H1 (cell line): ENCODE data around the gene WDR13. TPM values are rescaled to one million over a fixed set of nuclear protein-coding genes. Genes with fewer than 3 reads are reported as not detected.
A peak's percentile ranks its signal among the peaks of the same experiment; 100 is the strongest.

ENCODE experiments used
- ASH2L ChIP-seq: fragments of 200-600, 300-600 bp; sonication (generic); IDR thresholded peaks from one replicate; pipeline ENCODE4 v1.7.1; 2017; ENCODE audit warnings: low read length
- CEBPB ChIP-seq: IDR thresholded peaks from 2 replicates; pipeline ENCODE4 v1.6.1; 2012; ENCODE audit warnings: low read depth, low read length
- CHD1 ChIP-seq: IDR thresholded peaks from 2 replicates; pipeline ENCODE4 v1.6.1; 2012; ENCODE audit warnings: low read depth, low read length, improper control_type of control experiment
- CTBP2 ChIP-seq: IDR thresholded peaks from 2 replicates; pipeline ENCODE4 v1.7.0; 2011; ENCODE audit warnings: borderline replicate concordance, mild to moderate bottlenecking, moderate library complexity, mixed read lengths, low read length; ENCODE audit not compliant: insufficient read depth, insufficient read length
- EGR1 ChIP-seq: IDR thresholded peaks from 2 replicates; pipeline ENCODE4 v1.6.1; 2011; ENCODE audit warnings: low read depth, low read length, borderline replicate concordance
- GABPA ChIP-seq: IDR thresholded peaks from 2 replicates; pipeline ENCODE4 v1.6.1; 2011; ENCODE audit warnings: mild to moderate bottlenecking, low read length, moderate library complexity, borderline replicate concordance; ENCODE audit not compliant: insufficient read depth
- JUN ChIP-seq: IDR thresholded peaks from 2 replicates; pipeline ENCODE4 v1.6.1; 2011; ENCODE audit warnings: low read depth, mild to moderate bottlenecking, improper control_type of control experiment, low read length
- NRF1 ChIP-seq: IDR thresholded peaks from 2 replicates; pipeline ENCODE4 v1.6.1; 2011; ENCODE audit warnings: mild to moderate bottlenecking, low read depth, low read length, improper control_type of control experiment
- POLR2A ChIP-seq, 2 experiments: IDR thresholded peaks; 1 replicate in 1 of 2; 2 replicates in 1 of 2; pipeline ENCODE4 v1.6.1; 2011; ENCODE audit warnings: low read depth in 2 of 2, low read length in 2 of 2, mild to moderate bottlenecking in 2 of 2; ENCODE audit errors: control extremely low read depth in 1 of 2
- POU5F1 ChIP-seq: IDR thresholded peaks from 2 replicates; pipeline ENCODE4 v1.6.1; 2011; ENCODE audit warnings: low read depth, mild to moderate bottlenecking, low read length, moderate library complexity
- RFX5 ChIP-seq: IDR thresholded peaks from 2 replicates; pipeline ENCODE4 v1.6.1; 2011; ENCODE audit warnings: low read depth, low read length, improper control_type of control experiment, borderline replicate concordance
- SP1 ChIP-seq: IDR thresholded peaks from 2 replicates; pipeline ENCODE4 v1.6.1; 2011; ENCODE audit warnings: low read depth, low read length
- SP4 ChIP-seq: IDR thresholded peaks from 2 replicates; pipeline ENCODE4 v1.6.1; 2012; ENCODE audit warnings: low read length, inconsistent platforms
- SRF ChIP-seq: IDR thresholded peaks from 2 replicates; pipeline ENCODE4 v1.6.1; 2011; ENCODE audit warnings: mild to moderate bottlenecking, low read depth, low read length, moderate library complexity
- polyA plus RNA-seq, 7 experiments: library from polyadenylated mRNA; depleted of rRNA in 3 of 7; stranded (reverse) in 5 of 7; unstranded in 2 of 7; fragments of >200 nt in 5 of 7; fragments of 200-250 nt in 2 of 7; gene quantifications; 1 replicate in 5 of 7; 2 replicates in 1 of 7; 4 replicates in 1 of 7; pipeline versions ENCODE4 v1.2.1 to v1.2.3, GENCODE V29; 2011 to 2013; ENCODE audit warnings: missing spikeins in 2 of 7, mixed read lengths in 2 of 7
- total RNA-seq: library from RNA; stranded (reverse); fragmentation: NEBNext Ultra II Directional; extraction: Animal tissue kit (Norgen Biotek cat#: 25700); gene quantifications from 2 replicates; pipeline ENCODE4 v1.2.1, GENCODE V29; 2021
- TF ChIP-seq, protein P1 (sequence below): IDR thresholded peaks from 2 replicates; pipeline ENCODE4 v1.6.1; 2011; ENCODE audit warnings: low read depth, mild to moderate bottlenecking, low read length; ENCODE audit not compliant: insufficient read depth
- TF ChIP-seq, protein P2 (sequence below): IDR thresholded peaks from 2 replicates; pipeline ENCODE4 v1.6.1; 2012; ENCODE audit warnings: inconsistent platforms

Gene WDR13
- total and polyA plus RNA-seq, 2 of the 8 experiments (the other 6 are each of a cell fraction or from before 2014, with no cell fraction given): 19.4 to 46.3 TPM

DNA sequence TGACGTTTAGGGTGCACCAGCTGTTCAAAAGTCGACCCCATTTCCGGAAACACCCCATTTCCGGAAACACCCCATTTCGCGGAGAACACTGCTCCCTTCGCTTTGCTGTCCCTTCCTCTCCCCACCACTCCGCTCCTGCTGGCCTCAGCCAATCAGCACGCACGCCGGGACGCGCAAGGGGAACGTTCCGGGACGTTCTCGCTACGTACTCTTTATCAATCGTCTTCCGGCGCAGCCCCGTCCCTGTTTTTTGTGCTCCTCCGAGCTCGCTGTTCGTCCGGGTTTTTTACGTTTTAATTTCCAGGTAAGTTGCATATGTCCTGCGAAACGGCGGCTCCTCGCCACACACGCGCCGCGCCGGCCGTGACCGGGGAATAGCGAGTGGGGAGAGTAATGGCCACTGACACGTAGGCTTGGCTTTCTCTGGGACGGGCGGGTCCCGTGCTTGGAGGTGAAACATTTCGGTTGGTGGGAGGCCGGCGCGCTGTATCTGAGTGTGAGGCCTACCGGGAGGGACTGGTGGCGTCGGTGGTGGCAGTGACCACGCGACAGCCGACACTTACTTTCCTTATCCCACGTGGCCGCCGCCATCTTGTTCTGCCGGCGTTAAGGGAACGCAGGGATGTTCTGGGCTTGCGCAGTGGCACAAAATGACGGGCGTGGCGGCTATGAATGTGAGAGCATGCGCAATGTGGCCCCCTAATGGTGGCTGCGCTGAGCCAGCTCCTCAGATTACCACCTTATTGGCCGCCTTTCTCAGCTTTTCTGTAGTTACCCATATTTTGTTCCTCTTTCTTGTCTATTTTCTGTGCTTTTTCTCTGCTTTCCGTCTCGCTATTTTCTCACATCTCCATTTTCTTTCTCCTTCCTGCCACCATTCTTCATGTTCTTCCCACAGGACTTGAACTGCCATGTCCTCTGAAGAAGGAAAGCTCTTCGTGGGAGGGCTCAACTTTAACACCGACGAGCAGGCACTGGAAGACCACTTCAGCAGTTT is 22.7 kb upstream of the WDR13 start, which contains the start of gene RBM3 (continued):
- TF ChIP-seq CHD1: peak; percentile 44; the same call in 1 of the 2 replicates
- TF ChIP-seq GABPA: peak; percentile 87
- no peak for TF ChIP-seq CEBPB
- TF ChIP-seq SP1: no peak
- TF ChIP-seq POU5F1: no peak
- TF ChIP-seq SP4: no peak
- no peak for TF ChIP-seq CTBP2
- TF ChIP-seq EGR1: no peak
- TF ChIP-seq SRF: no peak
- peak; percentile 55 to 92 for TF ChIP-seq POLR2A (IDR thresholded peaks at IDR 0.05; ENCODE audit: control extremely low read depth in 1 of 2, low read depth in 2 of 2, low read length in 2 of 2)
- no peak for TF ChIP-seq RFX5
- peak; percentile 64 for TF ChIP-seq ASH2L
- no peak for TF ChIP-seq JUN
- peak; percentile 46 for TF ChIP-seq NRF1
- TF ChIP-seq, protein P1, sequence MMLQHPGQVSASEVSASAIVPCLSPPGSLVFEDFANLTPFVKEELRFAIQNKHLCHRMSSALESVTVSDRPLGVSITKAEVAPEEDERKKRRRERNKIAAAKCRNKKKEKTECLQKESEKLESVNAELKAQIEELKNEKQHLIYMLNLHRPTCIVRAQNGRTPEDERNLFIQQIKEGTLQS: no peak
- TF ChIP-seq, protein P2, sequence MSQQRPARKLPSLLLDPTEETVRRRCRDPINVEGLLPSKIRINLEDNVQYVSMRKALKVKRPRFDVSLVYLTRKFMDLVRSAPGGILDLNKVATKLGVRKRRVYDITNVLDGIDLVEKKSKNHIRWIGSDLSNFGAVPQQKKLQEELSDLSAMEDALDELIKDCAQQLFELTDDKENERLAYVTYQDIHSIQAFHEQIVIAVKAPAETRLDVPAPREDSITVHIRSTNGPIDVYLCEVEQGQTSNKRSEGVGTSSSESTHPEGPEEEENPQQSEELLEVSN: peak; percentile 55; the same call in 1 of the 2 replicates
